Measurements from ENCODE around the gene COL23A1.

GRCh38 chr5:178555771-178556211 is 34.4 kb downstream of the COL23A1 start:
- TF ChIP-seq CTCF (IDR thresholded peaks at IDR 0.05) = no peak
- peak; percentile 30; the same call in 1 of the 2 replicates for TF ChIP-seq NR3C1 (CRISPR knock-in tag; conservative IDR thresholded peaks at IDR 0.05; ENCODE audit: low read depth)
- TF ChIP-seq TCF7 (CRISPR knock-in tag; IDR thresholded peaks at IDR 0.05; ENCODE audit: low read depth) = peak; percentile 79; the same call in 1 of the 2 replicates
- TF ChIP-seq PRDM15 (CRISPR knock-in tag; IDR thresholded peaks at IDR 0.05) = peak; percentile 60
- TF ChIP-seq USF1 (CRISPR knock-in tag; IDR thresholded peaks at IDR 0.05) = peak; percentile 77; the same call in 1 of the 2 replicates
- peak; percentile 98 for TF ChIP-seq FOXP1 (CRISPR knock-in tag; IDR thresholded peaks at IDR 0.05; ENCODE audit: borderline replicate concordance)
- no peak for TF ChIP-seq IRF2 (CRISPR knock-in tag; IDR thresholded peaks at IDR 0.05; ENCODE audit: borderline replicate concordance, low read depth)
- peak; percentile 53 for TF ChIP-seq USF2 (CRISPR knock-in tag; IDR thresholded peaks at IDR 0.05)
- no peak for TF ChIP-seq ERG (CRISPR knock-in tag; IDR thresholded peaks at IDR 0.05)
